ENCODE results near the gene POLR1B.

POLR1B gene

DNA sequence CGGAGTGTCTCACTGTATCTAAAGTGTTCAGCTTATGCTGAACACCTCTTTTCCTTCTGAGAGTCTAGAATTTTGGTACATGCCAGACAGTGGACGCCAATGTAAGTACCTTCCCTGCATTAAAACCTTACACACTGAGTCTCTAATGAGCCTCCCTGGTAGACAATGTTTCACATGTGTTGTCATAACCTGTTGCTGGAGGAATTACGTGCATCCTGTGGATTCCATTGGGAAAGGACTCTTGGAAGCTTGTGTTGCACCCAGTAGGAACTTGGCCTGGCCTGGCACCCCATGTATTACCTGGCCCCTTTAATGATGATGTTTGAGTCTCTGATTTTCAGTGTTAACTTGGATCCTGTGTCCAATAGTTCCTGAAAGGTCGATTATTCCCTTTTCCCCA is 62.7 kb downstream of the POLR1B start:
- Histone ChIP-seq H2AFZ (ENCODE audit: low read depth, low read length, severe bottlenecking) (no peak overlapping the region), H3K36me3 (ENCODE audit: low read length) (no peaks in the 10 kb centered on the region), H3K4me2 (ENCODE audit: low read depth, low read length, poor library complexity, severe bottlenecking) (no peak overlapping the region), H3K4me3 (ENCODE audit: insufficient read depth, low read length, poor library complexity, severe bottlenecking) (no peak overlapping the region), H4K20me1 (ENCODE audit: low read depth, low read length) (no peaks in the 10 kb centered on the region), H3K79me2 (ENCODE audit: insufficient read depth, low read length) (no peaks in the 10 kb centered on the region), H3K27me3 (ENCODE audit: low read length) (no peaks in the 10 kb centered on the region), H3K27ac (ENCODE audit: low read depth, low read length) (no peak overlapping the region), H3K9ac (ENCODE audit: low read length) (no peak overlapping the region), H3K9me3 (ENCODE audit: insufficient read depth, low read length) (no peaks in the 10 kb centered on the region), H3K9me2 (replicated peaks; ENCODE audit: insufficient read depth, low read length) (no peaks in the 10 kb centered on the region), H3F3A (ENCODE audit: insufficient read depth) (no peaks in the 10 kb centered on the region)
- no peak for TF ChIP-seq EZH2phosphoT487 (conservative IDR thresholded peaks at IDR 0.05; ENCODE audit: low read length)
- no peak for TF ChIP-seq CTCF (IDR thresholded peaks at IDR 0.05; ENCODE audit: insufficient read depth, low read length, poor library complexity, severe bottlenecking)

- no peak overlapping the region for H3K4me3 ChIP-seq (ENCODE audit: insufficient read depth, low read length, poor library complexity, severe bottlenecking)
- H3K79me2 ChIP-seq (ENCODE audit: insufficient read depth, low read length), result no peaks in the 10 kb centered on the region
- no peaks in the 10 kb centered on the region for H3K9me2 ChIP-seq (replicated peaks; ENCODE audit: insufficient read depth, low read length)
- no peaks in the 10 kb centered on the region for H3F3A ChIP-seq (ENCODE audit: insufficient read depth)
- no peak overlapping the region for H3K9ac ChIP-seq (ENCODE audit: low read length)
- no peaks in the 10 kb centered on the region for H3K9me3 ChIP-seq (ENCODE audit: insufficient read depth, low read length)
- H2AFZ ChIP-seq (ENCODE audit: low read depth, low read length, severe bottlenecking), result no peak overlapping the region
- no peak overlapping the region for H3K27ac ChIP-seq (ENCODE audit: low read depth, low read length)
- no peak overlapping the region for H3K4me2 ChIP-seq (ENCODE audit: low read depth, low read length, poor library complexity, severe bottlenecking)
- no peak for TF ChIP-seq CTCF (IDR thresholded peaks at IDR 0.05; ENCODE audit: insufficient read depth, low read length, poor library complexity, severe bottlenecking)
- no peak for TF ChIP-seq EZH2phosphoT487 (conservative IDR thresholded peaks at IDR 0.05; ENCODE audit: low read length)
- no peaks in the 10 kb centered on the region for H3K27me3 ChIP-seq (ENCODE audit: low read length)
- no peaks in the 10 kb centered on the region for H4K20me1 ChIP-seq (ENCODE audit: low read depth, low read length)
- no peaks in the 10 kb centered on the region for H3K36me3 ChIP-seq (ENCODE audit: low read length)
Measured at GRCh38 chr2:112605926-112606325, 63.7 kb downstream of the POLR1B start.

GRCh38 chr2:112606547-112606946 is 64.3 kb downstream of the POLR1B start:
- TF ChIP-seq CTCF (IDR thresholded peaks at IDR 0.05; ENCODE audit: insufficient read depth, low read length, poor library complexity, severe bottlenecking), result no peak
- no peak for TF ChIP-seq EZH2phosphoT487 (conservative IDR thresholded peaks at IDR 0.05; ENCODE audit: low read length)
- Histone ChIP-seq H3K4me3 (ENCODE audit: insufficient read depth, low read length, poor library complexity, severe bottlenecking) (no peak overlapping the region), H3K27ac (ENCODE audit: low read depth, low read length) (no peak overlapping the region), H3K9ac (ENCODE audit: low read length) (no peak overlapping the region), H3K4me2 (ENCODE audit: low read depth, low read length, poor library complexity, severe bottlenecking) (no peak overlapping the region), H3K36me3 (ENCODE audit: low read length) (no peaks in the 10 kb centered on the region), H3F3A (ENCODE audit: insufficient read depth) (no peaks in the 10 kb centered on the region), H3K27me3 (ENCODE audit: low read length) (no peaks in the 10 kb centered on the region), H3K9me2 (replicated peaks; ENCODE audit: insufficient read depth, low read length) (no peaks in the 10 kb centered on the region), H3K79me2 (ENCODE audit: insufficient read depth, low read length) (no peaks in the 10 kb centered on the region), H4K20me1 (ENCODE audit: low read depth, low read length) (no peaks in the 10 kb centered on the region), H2AFZ (ENCODE audit: low read depth, low read length, severe bottlenecking) (no peak overlapping the region), H3K9me3 (ENCODE audit: insufficient read depth, low read length) (no peaks in the 10 kb centered on the region)
